ENCODE measurements around the gene CDON.

DNA sequence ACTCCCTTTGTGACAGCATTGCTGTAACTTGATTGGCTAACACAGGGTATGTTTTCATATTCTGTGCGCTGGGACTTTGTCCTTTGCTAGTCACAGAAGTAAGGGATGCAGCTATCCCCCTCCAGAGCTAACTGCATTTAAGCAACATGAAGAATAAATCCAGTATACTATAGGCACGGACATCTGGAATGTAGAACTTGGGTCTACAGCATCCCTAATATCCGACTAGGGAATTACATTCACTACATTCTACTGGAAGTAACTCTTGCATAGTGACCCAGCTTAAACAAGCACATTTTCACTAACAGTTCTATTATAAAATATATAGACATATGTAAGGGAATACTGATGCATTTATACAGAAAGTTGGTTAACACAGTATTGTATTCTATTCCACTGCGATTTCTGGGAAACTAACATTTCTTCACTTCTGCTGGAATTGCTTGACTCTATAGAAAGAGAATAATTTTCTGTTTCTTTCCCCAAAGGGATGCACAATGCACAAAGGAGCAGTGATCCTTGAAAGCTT is 103.7 kb downstream of the CDON start:
- TF ChIP-seq CTCF (IDR thresholded peaks at IDR 0.05) (no peak), ZFX (IDR thresholded peaks at IDR 0.05; ENCODE audit: borderline replicate concordance) (no peak)

Measured in 22Rv1 (cell line).